GM23248 (cell line): ENCODE measurements around the gene COL12A1. TPM values are rescaled to one million over a fixed set of nuclear protein-coding genes. Genes with fewer than 3 reads are reported as not detected.

Experiments
- DNase-seq: peaks from one replicate; pipeline ENCODE4 v3.0.0-alpha.2; 2015
- H2AFZ ChIP-seq: fragments of 200-600 bp; sonication (generic); 2 replicates; pipeline ENCODE4 v1.6.1; 2016; ENCODE audit warnings: antibody characterized with exemption
- H3F3A ChIP-seq: fragments of 200-600 bp; sonication (generic); 2 replicates; pipeline ENCODE4 v1.6.1; 2016; ENCODE audit warnings: mild to moderate bottlenecking, antibody characterized with exemption, mixed run types; ENCODE audit not compliant: insufficient read depth
- H3K27ac ChIP-seq: fragments of 200-600 bp; sonication (generic); 2 replicates; pipeline ENCODE4 v1.5.1; 2016; ENCODE audit warnings: mild to moderate bottlenecking
- H3K27me3 ChIP-seq: fragments of 200-600 bp; sonication (generic); replicated peaks from 2 replicates; pipeline ENCODE4 v1.6.1; 2016; ENCODE audit warnings: mild to moderate bottlenecking; ENCODE audit not compliant: insufficient read depth
- H3K36me3 ChIP-seq: fragments of 200-600 bp; sonication (generic); 2 replicates; pipeline ENCODE4 v1.6.1; 2016; ENCODE audit warnings: low read depth, mild to moderate bottlenecking
- H3K4me1 ChIP-seq: fragments of 200-600 bp; sonication (generic); 2 replicates; pipeline ENCODE4 v1.6.1; 2016; ENCODE audit warnings: mild to moderate bottlenecking; ENCODE audit not compliant: insufficient read depth
- H3K4me2 ChIP-seq: fragments of 200-600 bp; sonication (generic); one replicate; pipeline ENCODE4 v1.6.1; 2016; ENCODE audit warnings: mild to moderate bottlenecking; ENCODE audit not compliant: unreplicated experiment
- H3K4me3 ChIP-seq: fragments of 200-600 bp; sonication (generic); 2 replicates; pipeline ENCODE4 v1.5.1; 2016; ENCODE audit warnings: mild to moderate bottlenecking
- H3K79me2 ChIP-seq: fragments of 200-600 bp; sonication (generic); 2 replicates; pipeline ENCODE4 v1.6.1; 2016; ENCODE audit warnings: mild to moderate bottlenecking; ENCODE audit not compliant: insufficient read depth
- H3K9ac ChIP-seq: fragments of 200-600 bp; sonication (generic); 2 replicates; pipeline ENCODE4 v1.6.1; 2016; ENCODE audit warnings: mild to moderate bottlenecking
- H3K9me2 ChIP-seq: fragments of 200-600 bp; sonication (generic); 2 replicates; pipeline ENCODE4 v1.6.1; 2016; ENCODE audit warnings: mixed run types, mild to moderate bottlenecking, moderate library complexity; ENCODE audit not compliant: insufficient read depth
- H3K9me3 ChIP-seq: fragments of 200-600 bp; sonication (generic); one replicate; pipeline ENCODE4 v1.6.1; 2017; ENCODE audit warnings: low read depth
- H4K20me1 ChIP-seq: fragments of 200-600 bp; sonication (generic); 2 replicates; pipeline ENCODE4 v1.6.0; 2016; ENCODE audit not compliant: insufficient read depth
- EZH2 ChIP-seq: fragments of 200-600 bp; sonication (generic); IDR thresholded peaks from 2 replicates; pipeline ENCODE4 v1.6.1; 2018; ENCODE audit warnings: antibody characterized with exemption, mild to moderate bottlenecking; ENCODE audit not compliant: insufficient read depth, poor library complexity, severe bottlenecking
- EZH2phosphoT487 ChIP-seq: fragments of 200-600 bp; sonication (generic); IDR thresholded peaks from 2 replicates; pipeline ENCODE4 v1.6.1; 2018; ENCODE audit warnings: antibody characterized with exemption, moderate library complexity, mild to moderate bottlenecking, low read depth; ENCODE audit not compliant: insufficient read depth
- WGBS, 2 experiments: methylation state at CpG; one replicate each; pipeline ENCODE4 v1.1.6; 2015 to 2017; ENCODE audit warnings: low lambda C conversion rate in 2 of 2, low coverage in 1 of 2; ENCODE audit errors: missing lambda C conversion rate in 2 of 2; 5-methylcytosine and 5-hydroxymethylcytosine counted together
- in situ Hi-C: fragments of 300-500 bp; cut with MboI; formaldehyde crosslinking; loops from 2 replicates; pipeline ENCODE4 v1.15.0; 2020
- polyA plus RNA-seq: library from polyadenylated mRNA; unstranded; fragments of >200 nt; fragmentation: Nextera tagmentation; extraction: Ambion mirVana; gene quantifications from 2 replicates; pipeline ENCODE4 v1.2.1, GENCODE V29; 2016
- total RNA-seq: library from RNA; depleted of rRNA; stranded (reverse); fragments of >200 nt; shearing (Covaris generic); gene quantifications from 2 replicates; pipeline ENCODE4 v1.2.3, GENCODE V29; 2014; rRNA removed

COL12A1 gene
- 1,033 and 1,064 TPM in 2 replicates for total RNA-seq
- polyA plus RNA-seq: 232 and 253 TPM in 2 replicates

DNA sequence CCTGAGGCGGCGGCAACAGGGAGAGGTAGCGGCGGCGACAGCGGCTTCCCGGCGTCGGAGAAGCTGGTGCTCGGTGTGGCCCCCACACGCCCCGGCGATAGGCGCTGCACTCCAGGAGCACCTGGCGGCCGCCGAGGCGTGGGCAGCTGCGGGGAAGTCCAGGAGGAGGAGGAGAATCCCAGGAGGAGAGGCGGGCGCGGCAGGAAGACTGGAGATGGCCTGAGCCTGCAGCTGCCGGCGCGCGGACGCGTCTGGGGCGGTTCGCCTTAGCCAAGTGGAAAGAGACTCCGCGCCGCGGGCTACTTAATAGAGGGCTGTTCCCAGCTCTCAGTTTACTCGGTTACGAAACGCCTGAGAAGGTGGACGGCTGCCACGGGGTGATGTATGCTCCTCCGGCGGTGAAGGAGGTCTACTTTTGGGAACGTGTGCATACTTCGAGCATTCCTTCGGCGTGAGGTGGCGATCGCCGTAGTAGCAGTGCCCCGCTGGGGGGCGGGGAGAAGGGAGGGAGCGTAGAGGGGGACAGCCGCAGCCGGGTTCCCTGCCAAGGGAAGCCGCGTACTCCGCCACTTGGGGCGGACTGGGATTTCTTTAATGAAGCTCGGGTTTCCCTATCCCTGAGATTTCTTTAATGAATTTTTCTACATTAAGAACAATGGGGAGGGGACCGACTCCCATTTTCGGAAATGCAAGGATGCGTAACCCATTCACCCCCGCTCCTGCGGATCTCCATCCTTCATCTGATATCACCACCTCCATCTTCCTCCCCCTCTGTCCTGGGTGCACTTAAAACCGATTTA lies at the start of gene COL12A1:
TSS of gene COL12A1 (minus strand) at position 278 of the 800 bp plus-strand sequence. CDS start 3,261 bp downstream, outside the sequence.
- H3K9ac ChIP-seq: peak within 1 kb of the TSS; percentile 97

DNA sequence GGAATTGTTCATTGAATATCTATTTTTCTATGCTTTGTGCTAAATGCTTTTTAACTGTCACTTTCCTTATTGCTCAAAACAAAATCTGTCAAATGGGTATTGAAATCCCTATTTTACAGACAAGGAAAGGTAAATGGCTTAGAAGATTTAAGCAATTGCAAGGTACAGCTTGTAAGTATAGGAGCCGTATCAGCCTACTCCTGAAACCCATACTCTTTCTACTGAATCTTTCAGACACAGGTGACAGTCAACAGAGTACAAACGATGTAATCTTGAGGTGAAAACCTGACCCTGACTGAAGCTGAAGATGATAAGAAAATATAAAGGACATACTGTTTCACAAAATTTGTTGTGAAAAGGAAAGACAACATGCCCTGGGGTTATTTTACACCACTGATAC lies 44.7 kb upstream of the COL12A1 start:
- Histone ChIP-seq H3K4me3 (no peak overlapping the region), H3K4me2 (no peak overlapping the region), H3K79me2 (no peaks in the 10 kb centered on the region), H3K27me3 (no peaks in the 10 kb centered on the region), H3K9me3 (no peaks in the 10 kb centered on the region), H4K20me1 (no peaks in the 10 kb centered on the region), H2AFZ (no peak overlapping the region), H3K4me1 (no peaks in the 10 kb centered on the region), H3K36me3 (peaks cover 15% of the 10 kb centered on the region), H3K27ac (no peak overlapping the region), H3K9me2 (no peaks in the 10 kb centered on the region), H3K9ac (no peak overlapping the region), H3F3A (peaks cover 10% of the 10 kb centered on the region; the same call in 1 of the 2 replicates)
- no peak for TF ChIP-seq EZH2
- TF ChIP-seq EZH2phosphoT487: no peak
- in situ Hi-C loops: no loop called here
- WGBS, 2 experiments: 100% methylated on average over 2 of the region's 2 CpGs
- no peak for DNase-seq

More for the DNA sequence above, at the start of gene COL12A1:
- Histone ChIP-seq H3K9me2 (no peaks in the 10 kb centered on the region), H3K36me3 (no peaks in the 10 kb centered on the region; the same call in 1 of the 2 replicates), H3K27me3 (no peaks in the 10 kb centered on the region), H3K79me2 (peaks cover 47% of the 10 kb centered on the region), H3K4me1 (peaks cover 32% of the 10 kb centered on the region), H2AFZ (peak within 1 kb of the TSS; percentile 86), H3K27ac (peak within 1 kb of the TSS; percentile 89), H3F3A (peaks cover 62% of the 10 kb centered on the region), H3K4me3 (peak within 1 kb of the TSS; percentile 98), H3K4me2 (peak within 1 kb of the TSS; percentile 96), H3K9me3 (no peaks in the 10 kb centered on the region), H4K20me1 (no peaks in the 10 kb centered on the region)
- TF ChIP-seq EZH2phosphoT487: no peak
- TF ChIP-seq EZH2: no peak
- in situ Hi-C loops: loop anchor here (25.0 kb wide), 3 partner anchors 794 to 1469 kb away; no protein-coding TSS in a partner anchor
- DNase-seq: peak; percentile 99
- 1 to 2% methylated on average over 54 to 64 of the region's 64 CpGs for WGBS, 2 experiments

DNA sequence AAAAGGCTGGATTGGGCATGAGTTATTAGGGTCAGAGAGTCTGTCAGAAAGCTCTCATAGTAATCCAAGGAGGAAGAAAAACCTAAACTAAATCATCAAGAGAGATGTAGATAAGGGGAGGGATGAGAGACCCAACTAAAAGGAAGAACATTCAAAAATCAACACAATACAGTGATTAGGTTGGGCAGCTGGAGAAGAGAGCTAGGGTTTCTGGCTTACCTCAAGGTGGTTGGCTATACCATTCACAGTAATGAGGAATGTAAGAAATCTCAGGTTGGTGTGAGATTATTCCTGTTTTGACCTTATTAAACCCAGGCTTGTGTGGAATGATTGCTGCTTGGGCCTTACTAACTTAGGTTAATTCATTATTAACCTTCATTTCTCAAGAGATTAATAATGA lies 44.0 kb upstream of the COL12A1 start:
- in situ Hi-C loops: no loop called here
- H3K79me2 ChIP-seq: no peaks in the 10 kb centered on the region

DNA sequence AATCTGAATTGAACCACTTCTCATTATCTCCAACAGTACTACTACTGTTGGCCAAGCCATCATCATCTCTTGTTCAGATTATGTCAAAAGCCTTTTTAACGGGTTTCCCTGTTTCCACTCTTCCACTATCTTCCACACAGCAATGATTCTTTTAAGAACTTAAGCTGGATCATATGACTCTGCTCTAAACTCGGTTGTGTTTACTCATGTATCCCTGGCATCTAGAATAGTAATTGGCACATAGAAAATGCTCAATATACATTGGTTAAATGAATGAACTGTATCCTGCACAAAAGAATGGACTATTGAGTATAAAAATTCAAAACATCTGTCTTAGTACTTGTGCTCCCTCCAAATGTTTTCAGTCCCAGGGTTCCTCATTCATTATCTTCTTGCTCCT lies 40.5 kb upstream of the COL12A1 start:
- H3K9ac ChIP-seq: no peak overlapping the region
- TF ChIP-seq EZH2 (no peak), EZH2phosphoT487 (no peak)
- H3K4me3 ChIP-seq: no peak overlapping the region
- no peaks in the 10 kb centered on the region for H3K36me3 ChIP-seq
- H3K4me2 ChIP-seq: no peak overlapping the region
- H4K20me1 ChIP-seq: no peaks in the 10 kb centered on the region
- H2AFZ ChIP-seq: no peak overlapping the region
- DNase-seq: peak; percentile 14
- H3K27me3 ChIP-seq: no peaks in the 10 kb centered on the region
- in situ Hi-C loops: no loop called here
- no peaks in the 10 kb centered on the region for H3K9me2 ChIP-seq
- no peak overlapping the region for H3K27ac ChIP-seq
- peaks cover 10% of the 10 kb centered on the region for H3K4me1 ChIP-seq
- 25 to 29% methylated on average over 2 of the region's 2 CpGs for WGBS, 2 experiments
- H3K9me3 ChIP-seq: no peaks in the 10 kb centered on the region
- peaks cover 25% of the 10 kb centered on the region for H3F3A ChIP-seq
- H3K79me2 ChIP-seq: peaks cover 21% of the 10 kb centered on the region

More for the DNA sequence above, 44.0 kb upstream of the COL12A1 start:
- Histone ChIP-seq H3K4me1 (peaks cover 2% of the 10 kb centered on the region), H3F3A (peaks cover 15% of the 10 kb centered on the region), H2AFZ (no peak overlapping the region), H3K9me2 (no peaks in the 10 kb centered on the region), H3K27me3 (no peaks in the 10 kb centered on the region), H3K9me3 (no peaks in the 10 kb centered on the region), H4K20me1 (no peaks in the 10 kb centered on the region), H3K9ac (no peak overlapping the region), H3K36me3 (peaks cover 11% of the 10 kb centered on the region), H3K27ac (no peak overlapping the region), H3K4me2 (no peak overlapping the region), H3K4me3 (no peak overlapping the region)
- DNase-seq: no peak
- TF ChIP-seq EZH2phosphoT487: no peak
